Nucleus accumbens (tissue), 56 donors: Measurements from ENCODE around the gene ARHGAP15.

Experiments used
- DNase-seq, 56 donors: peaks; one replicate each; lab custom pipeline; 2025; lab: John Stamatoyannopoulos, UW

Gene ARHGAP15

DNA sequence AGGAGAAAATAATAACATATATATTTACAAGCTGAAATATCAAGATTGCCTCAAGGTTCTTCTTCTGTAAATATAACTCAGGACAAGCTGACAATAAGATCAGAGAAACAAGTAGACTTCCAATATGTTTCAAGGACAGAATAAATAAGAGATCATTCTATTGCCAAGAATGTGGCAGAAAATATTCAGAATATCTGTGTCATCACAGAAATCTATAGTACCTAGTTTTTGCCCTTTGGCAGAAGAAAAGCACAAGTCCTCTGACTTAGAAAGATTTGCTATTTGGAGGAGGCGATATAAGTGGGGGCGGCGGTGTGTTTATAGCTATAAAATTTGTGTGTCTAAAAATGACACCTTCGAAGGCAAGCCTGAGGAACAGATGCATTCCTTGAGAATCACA, 34.3 kb downstream of the ARHGAP15 start:
- DNase-seq, result no peak

DNA sequence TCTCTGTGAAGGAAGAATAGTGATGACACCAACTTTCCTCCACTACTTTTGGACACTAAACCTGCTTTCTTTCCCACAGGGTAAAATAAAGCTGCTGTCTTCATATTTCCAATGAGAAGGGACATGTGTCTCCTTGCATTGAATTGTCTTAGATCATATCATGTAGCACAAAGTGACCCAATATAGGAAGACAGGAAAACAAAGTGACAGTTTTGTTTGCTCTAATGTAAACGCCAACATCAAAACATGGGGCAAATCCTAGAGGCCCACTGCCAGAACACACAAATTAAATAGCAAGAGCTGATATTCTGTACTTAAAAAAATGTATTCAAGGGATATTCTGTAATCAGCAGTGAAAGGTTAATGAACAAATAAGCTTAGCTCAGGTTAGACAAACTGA, 36.1 kb downstream of the ARHGAP15 start:
- DNase-seq, result no peak

DNA sequence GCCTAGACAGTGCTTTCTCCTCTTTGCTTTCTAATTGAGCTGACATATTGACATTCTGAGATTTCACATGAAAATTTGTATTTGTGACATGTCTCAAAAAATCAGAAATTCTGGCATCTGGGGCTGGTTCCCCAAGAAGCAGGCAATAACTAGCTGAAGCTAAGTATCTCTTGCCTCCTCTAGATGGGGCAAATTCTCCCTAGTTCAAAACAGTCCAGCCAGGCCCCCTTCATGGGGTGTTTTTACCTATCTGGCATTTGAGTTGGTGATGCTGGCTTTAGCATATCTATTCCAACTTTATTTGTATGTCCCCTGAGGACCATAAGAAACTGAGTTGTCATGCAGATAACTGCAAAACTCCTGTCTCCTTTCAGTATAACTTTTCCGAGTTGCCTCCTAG, 39.9 kb downstream of the ARHGAP15 start:
- no peak for DNase-seq

DNA sequence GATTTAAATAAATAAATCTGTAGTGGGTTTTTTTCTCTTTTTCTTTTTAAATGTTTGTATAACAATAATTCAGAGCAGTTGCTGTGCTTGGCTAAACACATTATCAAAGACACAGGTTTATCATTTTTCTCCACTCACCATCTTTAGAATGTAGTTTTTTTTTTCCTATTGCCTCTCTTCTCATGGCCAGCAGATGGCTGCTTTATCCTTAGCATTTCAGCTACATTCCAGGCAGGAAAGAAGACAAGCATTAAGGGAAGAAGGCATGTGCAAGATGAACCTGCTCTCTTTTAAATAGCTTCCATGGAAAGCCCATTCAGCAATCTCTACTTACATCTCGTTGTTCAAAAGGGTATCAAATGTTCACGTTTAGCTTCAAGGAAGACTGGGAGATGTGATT, 42.6 kb downstream of the ARHGAP15 start:
- DNase-seq, result no peak

DNA sequence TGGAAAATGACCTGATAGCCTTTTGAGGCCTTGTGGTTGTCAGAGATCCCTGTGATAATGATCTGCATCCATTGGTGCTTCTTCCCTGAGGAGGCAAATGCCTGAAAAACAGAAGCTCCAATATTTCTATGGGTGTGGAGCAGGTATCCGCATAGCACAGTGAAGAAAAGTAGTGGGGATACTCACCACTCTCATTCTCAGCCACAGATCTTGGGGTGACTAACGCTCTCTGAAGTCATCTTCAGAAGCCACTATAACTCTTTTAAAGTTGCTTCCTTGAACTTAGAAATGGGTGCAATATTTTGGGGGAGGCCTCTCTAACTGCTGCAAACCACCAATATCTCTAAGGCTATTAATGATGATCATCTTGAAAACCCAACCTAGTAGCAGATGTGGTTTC, 46.2 kb downstream of the ARHGAP15 start:
- DNase-seq, result no peak

DNA sequence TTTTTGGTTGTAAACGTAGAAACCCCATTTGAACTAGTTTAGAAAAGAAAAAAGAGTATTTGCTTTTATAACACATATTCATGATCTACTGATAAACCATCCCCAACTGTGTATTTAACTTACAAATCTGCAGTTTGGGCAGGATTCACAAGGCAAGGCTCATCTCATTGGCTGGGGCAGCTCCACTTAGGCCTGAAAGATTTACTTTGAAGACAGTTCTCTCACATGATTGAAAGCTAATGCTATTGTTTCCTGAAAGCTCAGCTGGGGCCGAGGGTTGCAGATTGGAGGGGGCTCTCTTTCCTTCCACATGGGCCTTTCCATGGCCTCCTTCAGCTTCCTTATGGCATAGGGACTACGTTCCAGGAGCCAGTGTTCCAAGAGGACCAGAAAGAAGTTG, 47.4 kb downstream of the ARHGAP15 start:
- DNase-seq, result no peak

DNA sequence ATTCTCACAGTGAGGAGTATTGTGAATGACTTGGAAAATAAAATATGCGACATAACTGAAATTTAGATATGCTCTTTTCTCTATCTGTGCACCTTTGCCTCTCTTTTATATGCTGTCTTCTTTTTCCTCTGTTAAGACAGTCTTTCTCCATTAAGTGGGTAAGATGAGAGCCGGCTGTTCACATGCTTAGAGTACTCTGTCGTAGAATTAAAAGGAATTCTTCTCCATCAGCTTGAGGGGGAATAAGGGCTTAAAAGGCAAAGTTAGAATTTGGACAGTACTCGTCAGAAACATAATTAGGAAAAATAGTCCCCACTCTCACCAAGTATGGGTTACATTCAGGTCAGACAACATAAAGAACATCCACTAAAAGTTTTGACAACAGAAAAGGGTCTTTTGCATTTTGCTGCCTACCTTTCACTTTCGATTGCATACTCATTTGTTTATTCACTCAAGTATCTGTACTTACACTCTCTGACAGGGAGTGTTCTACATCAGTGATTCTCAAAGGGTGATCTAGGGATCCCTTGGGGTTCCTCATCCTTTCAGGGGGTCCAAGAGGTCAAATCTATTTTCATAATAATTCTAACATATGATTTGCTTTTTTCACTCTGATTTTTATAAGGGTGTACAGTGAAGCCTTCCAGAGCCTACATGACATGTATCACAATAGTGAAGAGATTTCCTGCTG, 48.0 kb downstream of the ARHGAP15 start:
- no peak for DNase-seq

DNA sequence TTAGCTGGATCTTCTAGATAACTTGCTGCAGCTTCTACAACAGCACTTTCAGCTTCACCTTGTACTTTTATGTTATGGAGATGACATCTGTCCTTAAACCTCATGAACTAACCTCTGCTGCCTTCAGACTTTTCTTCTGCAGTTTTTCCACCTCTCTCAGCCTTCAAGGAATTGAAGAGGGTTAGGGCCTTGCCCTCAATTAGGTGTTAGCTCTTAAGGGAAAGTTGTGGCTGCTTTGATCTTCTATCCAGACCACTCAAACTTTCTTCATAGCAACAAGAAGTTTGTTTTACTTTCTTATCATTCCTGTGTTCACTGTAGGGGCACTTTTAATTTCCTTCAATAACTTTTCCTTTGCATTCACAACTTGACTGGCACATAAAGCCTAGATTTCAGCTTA, 52.3 kb downstream of the ARHGAP15 start:
- no peak for DNase-seq

DNA sequence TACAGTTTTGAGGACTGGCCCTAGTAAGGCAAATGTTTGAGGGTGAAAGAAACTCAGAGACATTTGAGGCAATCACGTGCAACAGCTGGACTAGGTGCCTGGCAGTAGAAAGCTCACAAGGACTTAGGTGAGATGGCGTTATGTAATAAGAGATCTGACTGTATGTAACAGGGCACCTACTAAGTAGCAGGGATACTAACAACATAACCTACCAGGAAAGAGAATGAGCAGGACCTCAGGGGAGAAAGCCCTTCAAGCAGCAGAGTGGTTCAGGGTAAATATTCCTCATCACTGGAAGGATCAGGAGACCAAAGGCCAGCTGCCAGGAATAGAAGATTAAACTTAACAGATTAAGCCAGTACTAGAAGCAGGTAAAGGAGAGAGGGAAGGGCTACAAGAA, 53.4 kb downstream of the ARHGAP15 start:
- no peak for DNase-seq

DNA sequence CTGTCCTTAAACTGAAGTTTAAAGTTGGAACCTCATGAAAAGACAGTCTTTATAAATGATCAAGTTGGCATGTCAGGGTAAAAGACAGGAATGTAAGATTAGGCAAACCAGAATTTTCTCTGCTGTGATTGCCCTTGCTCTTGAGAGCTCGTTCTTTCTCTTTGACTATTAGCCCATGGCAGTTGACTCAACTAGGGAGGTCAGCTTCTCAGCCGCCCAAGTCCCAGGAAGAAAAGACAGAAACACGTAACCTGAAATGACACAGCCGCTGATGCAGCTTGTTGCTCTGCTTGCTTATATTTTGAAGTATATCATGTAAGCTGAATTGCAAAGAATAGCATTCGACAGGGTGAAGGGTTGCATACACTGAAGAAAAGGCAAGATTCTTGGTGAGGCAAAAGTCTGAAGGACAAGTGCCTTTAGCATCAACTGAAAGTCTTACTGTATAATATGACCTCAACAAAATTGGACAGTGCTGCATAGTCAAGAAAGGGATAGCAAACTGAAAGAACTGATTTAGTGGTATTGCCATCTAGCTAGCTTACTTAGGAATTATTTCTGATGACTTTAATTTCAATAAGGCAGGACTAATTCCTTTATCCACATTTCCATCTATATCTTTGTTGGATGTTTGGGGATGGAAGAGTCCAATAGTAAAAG, 54.7 kb downstream of the ARHGAP15 start:
- DNase-seq, result no peak

DNA sequence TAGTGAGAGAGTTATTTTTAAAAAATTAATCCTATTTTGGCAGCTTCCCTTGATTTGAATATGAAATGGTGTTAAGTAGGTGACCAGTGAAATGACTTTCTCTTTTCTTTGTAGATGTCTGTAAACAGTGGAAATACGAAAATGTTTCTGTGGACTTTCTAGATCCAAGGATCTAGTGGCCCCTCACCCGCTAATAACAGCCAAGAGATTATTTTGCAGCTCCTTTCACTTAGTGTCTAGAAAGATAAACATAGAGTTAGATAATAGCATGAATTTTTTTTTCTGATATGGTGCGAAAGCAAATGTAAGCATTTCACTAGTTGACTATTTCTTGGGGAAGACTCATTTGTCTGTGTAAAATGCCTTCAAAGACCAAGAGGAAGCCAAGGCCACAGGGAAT, 57.7 kb downstream of the ARHGAP15 start:
- DNase-seq, result no peak

DNA sequence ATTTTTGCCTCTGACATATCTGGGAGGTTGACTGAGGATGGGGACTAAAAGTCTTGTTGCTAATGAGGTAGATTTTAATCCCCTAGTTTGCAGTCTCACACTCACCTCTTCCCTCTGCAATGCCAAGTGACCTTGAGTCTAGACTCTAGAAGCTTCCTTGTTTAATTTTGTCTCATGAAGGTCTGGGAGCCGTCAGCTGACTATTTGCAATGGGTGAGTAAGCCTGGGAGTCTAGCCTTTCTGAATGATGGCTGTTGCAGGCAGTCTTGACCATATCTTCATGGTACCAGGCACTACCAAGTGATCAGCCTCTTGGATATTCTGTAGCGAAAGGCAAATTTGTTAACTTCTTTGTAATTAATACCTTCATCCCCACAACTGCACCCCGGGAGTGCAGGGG, 61.2 kb downstream of the ARHGAP15 start:
- no peak for DNase-seq

DNA sequence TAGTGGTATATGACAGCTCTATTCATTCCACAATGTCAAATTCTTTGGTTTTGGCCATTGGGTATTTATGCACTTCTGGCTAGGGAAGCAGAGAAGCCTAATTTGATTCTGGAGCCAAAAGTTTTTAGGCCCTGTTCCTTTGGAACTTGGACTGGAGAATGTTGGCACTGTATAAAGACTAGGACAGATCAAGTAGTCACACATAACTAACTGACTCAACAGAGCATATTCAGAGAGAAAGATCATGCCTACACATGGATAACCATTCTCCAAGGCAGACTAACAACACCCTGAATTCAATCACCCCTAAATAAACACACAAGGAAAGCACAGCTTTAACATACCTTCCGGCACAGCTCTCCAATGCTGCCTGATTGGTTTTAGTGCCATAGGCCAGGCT, 62.9 kb downstream of the ARHGAP15 start:
- DNase-seq, result no peak

DNA sequence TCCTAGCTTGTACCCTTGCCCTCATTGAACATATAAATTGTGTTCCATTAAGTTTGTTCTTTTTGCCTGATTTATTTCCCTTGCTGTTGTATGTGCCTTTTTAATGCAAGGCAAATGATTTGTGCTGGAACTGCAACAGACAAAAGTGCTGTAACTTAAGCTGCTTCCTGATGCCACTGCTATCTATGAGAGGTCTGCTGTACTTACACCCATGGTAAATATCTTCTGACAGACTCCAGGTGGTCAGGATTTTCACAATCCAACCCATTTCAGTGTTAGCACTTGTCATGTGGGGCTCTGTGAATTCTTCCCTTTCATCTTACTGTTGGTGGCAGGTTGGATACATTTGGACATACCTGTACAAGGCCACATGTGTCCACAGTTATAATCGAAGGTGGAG, 63.5 kb downstream of the ARHGAP15 start:
- no peak for DNase-seq

DNA sequence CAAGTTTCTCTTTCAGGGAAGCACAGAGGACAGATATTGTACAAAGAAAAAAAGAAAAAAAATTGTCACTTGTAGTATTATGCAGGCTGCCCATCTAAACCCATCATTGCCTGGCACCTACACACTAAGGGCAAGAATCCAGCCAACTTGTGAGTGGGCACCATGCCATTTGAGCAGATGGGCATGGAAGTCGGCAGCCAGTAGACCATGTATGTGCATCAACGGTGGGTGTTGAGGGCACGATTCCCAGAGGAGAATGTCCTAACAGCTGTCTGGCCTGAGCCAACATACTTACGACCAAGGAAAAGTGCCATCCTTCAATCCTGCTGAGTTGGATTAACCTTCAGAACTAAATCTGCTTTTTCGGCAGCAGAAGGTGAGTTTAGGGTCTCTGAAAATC, 63.9 kb downstream of the ARHGAP15 start:
- DNase-seq, result peak in 1 of 56 donors; percentile 0

DNA sequence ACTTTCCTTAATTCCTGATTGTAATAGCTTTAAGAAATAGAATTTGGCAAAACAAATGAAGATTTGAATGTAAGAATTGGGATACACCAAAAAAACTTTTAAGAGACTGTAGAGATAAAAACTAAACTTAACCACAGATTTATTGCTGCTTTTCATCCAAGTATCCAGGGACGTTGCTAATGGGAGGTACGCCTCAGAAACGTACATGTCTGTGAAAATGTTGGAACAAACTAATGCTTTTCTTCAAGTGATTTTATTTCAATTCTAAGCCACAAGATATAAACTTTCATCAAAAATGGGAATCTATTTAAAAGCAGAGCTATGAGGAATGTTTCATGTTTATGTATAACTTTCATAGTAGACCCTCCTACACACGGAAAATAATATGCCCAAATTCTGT, 66.3 kb downstream of the ARHGAP15 start:
- DNase-seq, result no peak

DNA sequence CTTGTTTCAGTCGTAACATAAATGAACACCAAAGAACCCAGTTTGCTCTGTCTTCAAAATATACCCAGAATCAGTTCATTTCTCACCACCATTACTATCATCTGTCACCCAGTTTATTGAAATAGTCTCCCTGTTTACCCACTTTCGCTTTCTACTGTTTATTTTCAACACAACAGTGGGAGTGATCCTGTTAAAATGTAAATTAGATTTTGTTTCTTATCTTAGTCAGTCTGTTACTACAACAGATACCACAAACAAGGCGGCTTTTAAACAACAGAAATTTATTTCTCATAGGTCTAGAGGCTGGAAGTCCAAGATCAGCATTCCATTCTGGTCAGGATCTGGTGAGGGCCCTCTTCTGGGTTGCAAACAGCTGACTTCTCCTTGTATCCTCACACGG, 74.8 kb downstream of the ARHGAP15 start:
- no peak for DNase-seq

DNA sequence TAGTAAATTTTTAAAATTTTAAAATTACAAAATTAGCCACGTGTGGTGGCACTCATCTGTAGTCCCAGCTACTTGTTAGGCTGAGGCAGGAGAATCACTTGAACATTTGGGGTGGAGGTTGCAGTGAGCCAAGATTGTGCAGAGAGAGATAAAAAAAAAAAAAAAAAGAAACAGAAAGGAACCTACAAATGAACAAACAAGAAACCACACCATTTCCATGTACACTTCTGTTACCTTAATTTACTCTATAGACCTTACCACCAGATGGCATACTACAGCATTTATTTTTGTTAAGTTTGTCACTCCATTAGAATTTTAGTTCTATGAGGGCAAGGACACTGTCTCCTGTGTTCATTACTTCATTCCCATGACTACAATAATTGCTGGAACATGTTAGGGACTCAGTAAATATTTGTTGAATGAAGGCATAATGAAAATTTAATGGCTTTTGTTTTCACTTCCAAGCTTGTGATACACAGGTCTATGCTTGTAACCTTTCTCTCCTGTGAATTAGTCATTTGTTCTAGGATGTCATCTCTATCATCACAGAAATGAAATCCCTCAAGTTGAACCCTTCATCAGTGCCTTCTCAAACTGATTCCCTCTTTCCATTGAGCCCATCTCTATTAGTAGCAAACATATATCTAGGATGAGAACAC, 76.0 kb downstream of the ARHGAP15 start:
- no peak for DNase-seq

DNA sequence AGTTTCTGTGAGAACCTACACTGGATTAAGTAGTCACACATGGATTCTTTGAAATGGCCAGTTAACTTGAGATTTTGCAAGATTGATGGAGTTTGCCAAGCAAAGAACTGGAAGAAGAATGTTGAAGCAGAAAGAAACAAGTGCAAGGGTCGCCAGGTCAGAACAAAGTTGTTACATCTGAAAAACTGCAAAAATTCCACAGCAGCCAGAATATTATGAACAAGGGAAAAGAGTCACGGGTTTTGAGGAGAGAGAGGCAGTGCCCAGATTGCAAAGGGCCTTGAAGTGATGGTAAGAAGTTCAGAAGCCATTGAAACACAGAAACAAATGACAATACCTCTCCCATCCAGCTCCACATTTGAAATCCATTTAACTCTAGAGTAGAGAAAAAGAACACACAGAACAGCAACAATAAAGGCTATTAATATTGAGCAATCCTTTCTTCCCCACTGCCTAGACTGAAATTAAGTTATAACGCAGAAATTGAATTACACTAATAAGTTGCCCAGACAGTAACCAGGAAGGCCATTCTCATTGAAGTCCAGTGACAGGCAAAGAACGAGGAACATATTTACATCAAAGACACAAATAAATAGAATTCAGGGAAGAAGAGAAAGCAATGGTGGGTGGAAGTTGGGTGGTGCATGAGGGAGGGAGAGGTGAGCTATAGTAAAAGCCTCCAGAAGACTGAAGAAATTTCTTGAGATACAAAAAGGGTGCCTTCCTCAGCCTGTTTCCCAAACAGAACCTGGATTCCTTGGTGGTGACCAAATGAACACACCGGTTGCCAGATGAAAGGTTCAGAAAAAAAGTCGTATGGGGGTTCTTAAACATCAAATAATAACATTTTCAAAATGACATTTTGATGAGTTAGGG, 80.6 kb downstream of the ARHGAP15 start:
- no peak for DNase-seq

DNA sequence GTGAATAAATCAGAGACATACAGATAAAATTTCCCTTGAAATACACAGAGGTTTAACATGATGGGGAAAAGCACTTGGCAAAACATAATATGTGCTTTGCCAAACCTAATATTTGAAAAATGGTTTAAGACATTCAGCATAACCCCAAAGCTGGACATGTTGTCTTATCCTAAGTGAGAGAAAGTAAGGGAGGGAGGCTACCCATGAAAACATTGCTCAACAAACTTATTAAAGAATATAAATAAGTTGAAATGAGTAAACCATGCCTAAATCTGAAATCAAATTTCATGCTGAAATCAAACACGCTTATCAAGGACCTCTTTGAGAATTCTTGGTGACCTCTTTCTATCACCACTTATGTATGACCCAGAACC, 81.2 kb downstream of the ARHGAP15 start:
- DNase-seq, result no peak

DNA sequence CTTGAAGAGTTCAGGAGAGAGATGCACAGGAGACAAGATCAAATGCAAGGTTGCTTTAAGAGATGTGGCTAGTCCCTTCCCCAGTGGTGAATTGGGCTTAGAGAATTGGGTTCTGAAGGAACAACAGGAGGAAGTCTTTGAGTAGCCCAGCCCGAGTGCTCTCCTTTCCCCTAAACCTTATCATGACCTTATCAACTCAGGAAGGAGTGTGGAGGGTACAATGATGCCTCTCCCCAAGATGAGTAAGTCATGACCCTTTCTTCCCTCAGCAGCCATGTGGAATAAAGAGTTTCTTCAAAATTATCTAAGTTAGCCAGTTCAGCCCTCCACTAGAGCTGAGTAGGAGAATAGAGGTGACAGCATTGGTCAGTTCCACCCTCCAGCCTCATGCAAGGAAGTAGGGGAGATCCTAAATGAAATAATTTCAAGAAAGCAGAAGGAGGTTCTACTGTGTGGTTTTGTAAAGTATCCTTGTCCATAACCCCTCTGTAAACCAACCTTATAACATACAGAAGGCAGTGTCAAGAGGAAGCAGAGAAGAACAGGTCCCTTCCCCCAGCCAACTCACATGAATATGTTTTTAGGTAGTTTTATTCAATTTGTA, 88.4 kb downstream of the ARHGAP15 start:
- no peak for DNase-seq
